Measurements from ENCODE around the gene AP1S1. TPM values are rescaled to one million over a fixed set of nuclear protein-coding genes. Genes with fewer than 3 reads are reported as not detected.

Gene AP1S1
- total and polyA plus RNA-seq, 7 donors, result 15.8 to 135 (median 31.4) TPM

DNA sequence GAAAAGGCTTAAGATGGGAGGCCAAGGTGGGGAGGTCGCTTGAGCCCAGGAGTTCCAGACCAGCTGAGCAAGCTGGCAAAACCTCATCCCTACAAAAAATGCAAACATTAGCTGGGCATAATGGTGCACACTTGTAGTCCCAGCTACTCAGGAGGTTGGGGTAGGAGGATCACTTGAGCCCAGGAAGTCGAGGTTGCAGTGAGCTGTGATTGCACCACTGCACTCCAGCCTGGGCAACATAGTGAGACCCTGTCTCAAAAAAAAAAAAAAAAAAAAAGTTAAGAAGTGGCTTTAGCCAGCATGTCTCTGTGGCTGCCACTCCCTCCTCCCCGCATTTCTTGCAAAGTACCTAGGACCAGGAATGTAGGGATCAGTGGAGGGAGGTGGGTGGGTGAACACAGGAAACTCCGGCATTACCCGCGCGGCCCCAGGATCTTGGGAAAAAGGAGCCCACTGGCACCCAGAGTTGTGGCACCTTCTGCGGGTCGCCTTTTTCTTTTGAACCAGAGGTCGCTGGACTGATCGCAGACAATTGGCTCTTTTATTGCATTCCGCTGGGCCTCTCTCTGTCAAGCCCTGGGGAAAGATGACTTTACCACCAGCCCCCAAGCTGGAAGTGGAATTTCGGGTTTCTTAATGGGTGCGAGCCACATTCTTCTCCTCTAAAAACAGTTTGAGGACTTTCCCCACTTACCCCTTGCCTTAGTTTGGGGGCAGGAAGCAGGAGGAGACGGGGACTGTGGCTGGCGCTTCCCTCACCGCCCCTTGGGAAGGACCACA, 7.6 kb downstream of the AP1S1 start:
- no peak for DNase-seq
- no peaks in the 10 kb centered on the region for H3K9me3 ChIP-seq
- peaks cover 0 to 42% (median 41%) of the 10 kb centered on the region in 4 donors for H3K4me1 ChIP-seq
- TF ChIP-seq POLR2AphosphoS5 (IDR thresholded peaks at IDR 0.05) (no peak), EP300 (IDR thresholded peaks at IDR 0.05) (no peak), POLR2A (IDR thresholded peaks at IDR 0.05) (no peak)
- peaks cover 5 to 46% (median 17%) of the 10 kb centered on the region in 4 donors for H3K36me3 ChIP-seq
- intact Hi-C loops (cut with DNase I), result loop anchor here (10.0 kb wide), 1 partner anchor 267 kb away; the partner anchor contains the start of gene ACHE
- WGBS, 2 donors, result 78 to 80% methylated on average over 17 of the region's 17 CpGs
- no peak overlapping the region for H3K27ac ChIP-seq
- no peak overlapping the region for H3K4me3 ChIP-seq
- H3K27me3 ChIP-seq, result peaks cover 42 to 68% (median 58%) of the 10 kb centered on the region in 3 donors

DNA sequence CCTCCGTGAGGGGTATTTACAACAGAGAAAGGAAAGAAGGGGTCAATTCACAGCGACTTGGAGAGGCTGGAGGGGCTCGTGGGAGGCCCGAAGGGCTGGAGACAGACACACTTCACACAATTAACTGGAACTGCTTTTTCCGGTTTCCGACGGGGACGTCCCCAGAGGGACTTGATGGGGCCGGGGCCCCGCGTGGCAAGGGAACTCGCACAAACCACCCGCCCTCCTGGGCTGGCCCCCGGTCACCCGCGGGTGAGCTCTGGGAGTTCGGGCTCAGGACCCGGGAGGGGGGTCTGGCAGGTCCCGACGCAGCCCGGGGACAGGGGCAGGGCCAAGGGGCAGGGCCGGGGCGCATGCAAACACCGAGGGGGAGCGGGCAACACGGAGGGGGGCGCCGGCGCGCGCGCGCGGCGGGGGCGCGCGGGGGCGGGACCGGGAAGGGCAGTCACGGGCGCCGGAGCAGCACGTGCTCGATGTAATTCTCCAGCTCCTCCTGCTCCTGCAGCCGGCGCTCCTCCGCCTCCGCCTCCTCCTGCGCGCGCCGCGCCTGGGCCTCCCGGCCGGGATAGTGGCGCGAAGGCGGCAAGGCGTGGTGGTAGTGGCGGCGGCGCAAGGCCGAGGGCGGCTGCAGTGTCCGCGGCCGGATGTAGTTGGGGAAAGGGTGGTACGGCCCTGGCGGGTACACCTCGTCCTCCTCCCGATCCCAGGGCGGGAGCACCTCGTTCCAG, 8.4 kb downstream of the AP1S1 start:
- Histone ChIP-seq H3K36me3 (peaks cover 5 to 38% (median 17%) of the 10 kb centered on the region in 4 donors), H3K27me3 (peaks cover 49 to 77% (median 66%) of the 10 kb centered on the region in 3 donors)

GRCh38 chr7:101163279-101164070, 9.2 kb downstream of the AP1S1 start:
- 1% methylated on average over 82 to 92 of the region's 92 CpGs for WGBS, 2 donors
- H3K27ac ChIP-seq, result no peak overlapping the region
- H3K36me3 ChIP-seq, result peaks cover 5 to 30% (median 15%) of the 10 kb centered on the region in 4 donors
- peaks cover 0 to 42% (median 42%) of the 10 kb centered on the region in 4 donors for H3K4me1 ChIP-seq
- no peak for DNase-seq
- H3K27me3 ChIP-seq, result peaks cover 55 to 84% (median 74%) of the 10 kb centered on the region in 3 donors
- intact Hi-C loops (cut with DNase I), result loop anchor here (10.0 kb wide), 1 partner anchor 269 kb away; the partner anchor contains the start of gene ACHE
- H3K9me3 ChIP-seq, result no peaks in the 10 kb centered on the region
- H3K4me3 ChIP-seq, result peak overlapping the region in 3 of 4 donors; percentile 12 to 35 (median 25)
- TF ChIP-seq CTCF (IDR thresholded peaks at IDR 0.05) (no peak), EP300 (IDR thresholded peaks at IDR 0.05) (no peak)

More for the DNA sequence above, 8.4 kb downstream of the AP1S1 start:
- no peak for DNase-seq
- intact Hi-C loops (cut with DNase I), result loop anchor here (10.0 kb wide), 1 partner anchor 268 kb away; the partner anchor contains the start of gene ACHE
- 2% methylated on average over 74 of the region's 74 CpGs for WGBS, 2 donors
- H3K9me3 ChIP-seq, result no peaks in the 10 kb centered on the region
- peak overlapping the region in 3 of 4 donors; percentile 12 to 35 (median 25) for H3K4me3 ChIP-seq
- H3K27ac ChIP-seq, result no peak overlapping the region
- no peak for TF ChIP-seq CTCF (IDR thresholded peaks at IDR 0.05)
- TF ChIP-seq POLR2A (IDR thresholded peaks at IDR 0.05), result no peak
- no peak for TF ChIP-seq POLR2AphosphoS5 (IDR thresholded peaks at IDR 0.05)
- TF ChIP-seq EP300 (IDR thresholded peaks at IDR 0.05), result no peak
- peaks cover 0 to 42% (median 42%) of the 10 kb centered on the region in 4 donors for H3K4me1 ChIP-seq

- Histone ChIP-seq H3K27me3 (peaks cover 55 to 92% (median 81%) of the 10 kb centered on the region in 3 donors), H3K4me3 (peak overlapping the region in 2 of 4 donors; percentile 25 to 35), H3K36me3 (peaks cover 4 to 22% (median 10%) of the 10 kb centered on the region in 4 donors), H3K27ac (no peak overlapping the region), H3K9me3 (no peaks in the 10 kb centered on the region), H3K4me1 (peaks cover 0 to 42% (median 42%) of the 10 kb centered on the region in 4 donors)
- no peak for DNase-seq
- TF ChIP-seq POLR2AphosphoS5 (IDR thresholded peaks at IDR 0.05), result no peak
- no peak for TF ChIP-seq EP300 (IDR thresholded peaks at IDR 0.05)
- no peak for TF ChIP-seq CTCF (IDR thresholded peaks at IDR 0.05)
- no peak for TF ChIP-seq POLR2A (IDR thresholded peaks at IDR 0.05)
- 3% methylated on average over 75 of the region's 75 CpGs for WGBS, 2 donors
- intact Hi-C loops (cut with DNase I), result loop anchor here (10.0 kb wide), 1 partner anchor 269 kb away; the partner anchor contains the start of gene ACHE
Measured at GRCh38 chr7:101164071-101164840, 10.0 kb downstream of the AP1S1 start.
